ENCODE results near the gene NKAIN1. TPM values are rescaled to one million over a fixed set of nuclear protein-coding genes. Genes with fewer than 3 reads are reported as not detected.

Gene NKAIN1
- total and polyA plus RNA-seq, 5 donors from 2014 or later = not detected

DNA sequence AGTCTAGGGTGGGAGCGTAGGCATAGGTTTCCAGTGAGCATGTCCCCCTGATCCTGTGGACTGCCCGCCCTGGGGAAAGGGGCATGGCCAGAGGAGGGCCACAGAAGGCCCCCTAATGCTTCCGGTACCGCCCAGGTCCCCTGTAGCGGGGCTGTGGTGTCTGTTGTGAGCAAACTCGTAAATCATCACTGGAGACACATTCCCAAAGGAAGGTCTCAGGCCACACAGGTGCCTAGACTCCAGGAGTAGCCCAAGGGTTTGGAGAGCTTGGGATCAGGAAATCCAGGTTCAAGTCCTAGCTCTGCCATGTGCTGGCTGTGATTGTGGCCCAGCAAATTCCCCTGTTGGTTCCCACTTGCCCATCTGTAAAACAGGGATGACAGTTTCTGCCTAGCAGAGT, 20.2 kb downstream of the NKAIN1 start:
- no peak for ATAC-seq (ENCODE audit: low read depth in 2 of 2)
- no peak overlapping the region for H3K27ac ChIP-seq (ENCODE audit: insufficient read depth, low read length, poor library complexity, severe bottlenecking)
- Mint-ChIP-seq H3K36me3 (no peaks in the 10 kb centered on the region), H3K27ac (no peak overlapping the region), H3K27me3 (peaks cover 11% of the 10 kb centered on the region), H3K9me3 (no peaks in the 10 kb centered on the region), H3K4me1 (peaks cover 0 to 5% (median 0%) of the 10 kb centered on the region in 4 donors), H3K4me3 (no peak overlapping the region)
- H3K36me3 ChIP-seq (ENCODE audit: control insufficient read depth, insufficient read depth, low read length) = no peaks in the 10 kb centered on the region
- H3K9me3 ChIP-seq (ENCODE audit: control insufficient read depth in 2 of 2, low read length in 2 of 2) = no peaks in the 10 kb centered on the region
- no peak for DNase-seq
- H3K27me3 ChIP-seq (ENCODE audit: control insufficient read depth, insufficient read depth, low read length) = no peaks in the 10 kb centered on the region
- no peaks in the 10 kb centered on the region for H3K4me1 ChIP-seq (ENCODE audit: control insufficient read depth, insufficient read depth, low read length, poor library complexity, severe bottlenecking)
- H3K4me3 ChIP-seq (ENCODE audit: low read depth, low read length) = no peak overlapping the region

DNA sequence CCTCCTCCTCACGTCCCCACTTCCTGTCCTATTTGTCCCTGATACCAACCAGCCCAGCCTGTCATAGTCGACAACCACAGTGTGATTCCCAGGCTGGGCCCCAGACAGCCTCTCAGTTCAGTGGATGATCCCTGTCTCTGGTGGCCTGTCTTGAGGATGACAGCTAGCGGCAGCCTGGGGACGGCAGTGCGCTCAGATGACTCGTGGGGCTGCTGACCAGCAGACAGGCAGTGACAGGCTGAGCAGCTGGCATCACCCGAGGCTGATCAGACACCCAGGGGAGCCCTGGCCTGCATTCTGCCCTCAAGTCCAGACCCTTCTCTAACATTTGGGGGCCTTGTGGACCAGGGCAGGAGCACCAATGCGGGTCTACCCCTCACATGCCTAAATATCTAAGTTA, 21.0 kb downstream of the NKAIN1 start:
- Mint-ChIP-seq H3K27ac (no peak overlapping the region), H3K4me3 (no peak overlapping the region), H3K9me3 (no peaks in the 10 kb centered on the region), H3K4me1 (peaks cover 0 to under 1% (median 0%) of the 10 kb centered on the region in 4 donors), H3K27me3 (peaks cover 11% of the 10 kb centered on the region), H3K36me3 (no peaks in the 10 kb centered on the region)
- Histone ChIP-seq H3K9me3 (ENCODE audit: control insufficient read depth in 2 of 2, low read length in 2 of 2) (no peaks in the 10 kb centered on the region), H3K36me3 (ENCODE audit: control insufficient read depth, insufficient read depth, low read length) (no peaks in the 10 kb centered on the region), H3K4me1 (ENCODE audit: control insufficient read depth, insufficient read depth, low read length, poor library complexity, severe bottlenecking) (no peaks in the 10 kb centered on the region), H3K27ac (ENCODE audit: insufficient read depth, low read length, poor library complexity, severe bottlenecking) (no peak overlapping the region), H3K4me3 (ENCODE audit: low read depth, low read length) (no peak overlapping the region), H3K27me3 (ENCODE audit: control insufficient read depth, insufficient read depth, low read length) (no peaks in the 10 kb centered on the region)
- ATAC-seq (ENCODE audit: low read depth in 2 of 2) (no peak), DNase-seq (no peak)

DNA sequence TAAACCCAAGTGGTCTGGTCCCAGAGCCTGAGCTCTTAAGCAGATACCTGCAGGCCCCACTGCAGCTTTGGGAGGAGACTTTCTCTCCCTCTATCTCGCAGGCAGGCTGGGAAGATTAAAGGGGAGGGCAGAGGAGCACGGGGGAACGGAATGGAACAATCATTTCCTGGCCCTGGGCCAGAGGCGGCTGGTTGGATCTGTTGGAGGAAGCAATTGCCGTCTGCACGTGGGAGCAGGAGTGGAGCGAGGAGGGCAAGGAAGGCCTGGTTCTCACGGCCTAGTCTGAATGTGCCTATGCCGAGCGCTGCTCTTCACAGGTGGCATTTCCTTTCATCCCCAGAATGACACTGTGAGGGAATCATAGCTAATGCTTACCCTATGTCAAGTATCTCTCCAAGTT, 23.7 kb downstream of the NKAIN1 start:
- DNase-seq (no peak), ATAC-seq (ENCODE audit: low read depth in 2 of 2) (no peak)
- peak overlapping the region in 1 of 3 donors; percentile 74 for H3K27ac Mint-ChIP-seq
- peaks cover 0 to 8% (median 0%) of the 10 kb centered on the region in 7 donors for H3K9me3 Mint-ChIP-seq
- no peaks in the 10 kb centered on the region for H3K4me1 Mint-ChIP-seq
- no peak overlapping the region for H3K4me3 Mint-ChIP-seq
- Histone ChIP-seq H3K27ac (ENCODE audit: insufficient read depth, low read length, poor library complexity, severe bottlenecking) (no peak overlapping the region), H3K4me3 (ENCODE audit: low read depth, low read length) (no peak overlapping the region), H3K9me3 (ENCODE audit: control insufficient read depth in 2 of 2, low read length in 2 of 2) (no peaks in the 10 kb centered on the region), H3K27me3 (ENCODE audit: control insufficient read depth, insufficient read depth, low read length) (no peaks in the 10 kb centered on the region), H3K36me3 (ENCODE audit: control insufficient read depth, insufficient read depth, low read length) (no peaks in the 10 kb centered on the region), H3K4me1 (ENCODE audit: control insufficient read depth, insufficient read depth, low read length, poor library complexity, severe bottlenecking) (no peaks in the 10 kb centered on the region)
- H3K27me3 Mint-ChIP-seq = peaks cover 10% of the 10 kb centered on the region
- peaks cover 3% of the 10 kb centered on the region for H3K36me3 Mint-ChIP-seq

DNA sequence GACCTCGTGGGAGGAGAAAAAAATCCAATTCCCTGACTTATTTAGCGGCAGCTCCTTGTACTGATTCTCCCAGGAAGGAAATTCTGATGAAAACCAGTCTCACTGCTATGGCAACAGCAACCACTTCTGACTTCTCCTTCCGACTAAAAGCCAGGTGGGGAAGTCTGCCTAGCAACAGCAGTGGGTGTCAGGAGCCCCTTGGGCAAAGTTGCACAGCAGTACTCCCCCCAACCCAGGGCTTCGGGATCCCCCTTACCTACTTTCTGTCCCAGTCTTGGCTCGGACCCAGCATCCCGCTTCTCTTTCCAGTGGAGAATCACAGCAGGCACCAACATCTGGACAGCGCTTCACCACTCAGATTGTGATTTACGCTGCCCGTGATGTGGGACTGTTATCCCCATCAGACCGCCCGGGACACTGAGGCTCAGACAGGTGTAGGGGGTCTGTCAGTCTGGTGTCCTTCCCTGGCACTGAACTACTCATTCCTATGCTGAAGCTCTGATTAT, 24.6 kb downstream of the NKAIN1 start:
- no peaks in the 10 kb centered on the region for H3K4me1 Mint-ChIP-seq
- Histone ChIP-seq H3K4me1 (ENCODE audit: control insufficient read depth, insufficient read depth, low read length, poor library complexity, severe bottlenecking) (no peaks in the 10 kb centered on the region), H3K36me3 (ENCODE audit: control insufficient read depth, insufficient read depth, low read length) (no peaks in the 10 kb centered on the region), H3K27me3 (ENCODE audit: control insufficient read depth, insufficient read depth, low read length) (no peaks in the 10 kb centered on the region), H3K27ac (ENCODE audit: insufficient read depth, low read length, poor library complexity, severe bottlenecking) (no peak overlapping the region), H3K9me3 (ENCODE audit: control insufficient read depth in 2 of 2, low read length in 2 of 2) (no peaks in the 10 kb centered on the region), H3K4me3 (ENCODE audit: low read depth, low read length) (no peak overlapping the region)
- DNase-seq (no peak), ATAC-seq (ENCODE audit: low read depth in 2 of 2) (no peak)
- no peak overlapping the region for H3K27ac Mint-ChIP-seq
- H3K4me3 Mint-ChIP-seq = no peak overlapping the region
- H3K9me3 Mint-ChIP-seq = peaks cover 0 to 8% (median 0%) of the 10 kb centered on the region in 7 donors
- H3K27me3 Mint-ChIP-seq = peaks cover 6% of the 10 kb centered on the region
- H3K36me3 Mint-ChIP-seq = peaks cover 3% of the 10 kb centered on the region

DNA sequence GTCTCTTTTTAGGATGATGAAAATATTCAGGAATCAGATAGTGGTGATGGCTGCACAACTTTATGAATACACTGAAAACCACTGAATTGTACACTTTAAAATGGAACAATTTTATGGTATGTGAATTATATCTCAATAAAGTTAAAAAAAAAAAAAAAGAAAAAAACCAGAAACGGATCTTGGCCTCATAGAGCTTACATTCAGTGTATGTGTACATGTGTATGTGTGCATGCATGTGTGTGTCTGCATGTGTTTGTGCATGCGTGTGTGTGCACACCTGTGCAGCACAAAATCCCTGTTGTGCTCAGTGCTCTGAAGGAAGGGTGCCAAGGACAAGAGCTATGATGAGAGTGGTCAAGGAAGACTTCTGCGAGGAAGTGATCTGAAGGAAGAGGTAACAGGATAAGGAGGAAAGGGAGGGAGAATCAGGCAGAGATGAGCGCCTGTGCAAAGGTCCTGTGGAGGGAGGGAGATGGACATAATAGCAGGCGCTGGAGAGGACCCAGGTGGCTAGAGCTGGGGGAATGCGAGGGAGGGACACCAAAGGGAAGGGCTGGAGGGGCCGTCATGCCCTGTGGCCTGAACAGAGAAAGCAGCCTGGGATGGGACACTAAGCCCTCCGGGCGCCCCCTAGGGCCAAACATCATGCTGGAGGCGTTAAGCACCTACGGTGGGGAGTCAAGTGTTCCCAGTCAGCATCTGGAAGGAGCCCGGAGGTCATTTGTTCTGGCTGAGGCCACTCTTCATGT, 25.2 kb downstream of the NKAIN1 start:
- ATAC-seq (ENCODE audit: low read depth in 2 of 2) = no peak
- Mint-ChIP-seq H3K9me3 (peaks cover 0 to 8% (median 0%) of the 10 kb centered on the region in 7 donors), H3K36me3 (peaks cover 3% of the 10 kb centered on the region), H3K27ac (peak overlapping the region in 1 of 3 donors; percentile 0), H3K27me3 (peaks cover 6% of the 10 kb centered on the region), H3K4me3 (no peak overlapping the region), H3K4me1 (no peaks in the 10 kb centered on the region)
- H3K4me3 ChIP-seq (ENCODE audit: low read depth, low read length) = no peak overlapping the region
- no peak overlapping the region for H3K27ac ChIP-seq (ENCODE audit: insufficient read depth, low read length, poor library complexity, severe bottlenecking)
- no peaks in the 10 kb centered on the region for H3K9me3 ChIP-seq (ENCODE audit: control insufficient read depth in 2 of 2, low read length in 2 of 2)
- H3K27me3 ChIP-seq (ENCODE audit: control insufficient read depth, insufficient read depth, low read length) = no peaks in the 10 kb centered on the region
- H3K4me1 ChIP-seq (ENCODE audit: control insufficient read depth, insufficient read depth, low read length, poor library complexity, severe bottlenecking) = no peaks in the 10 kb centered on the region
- H3K36me3 ChIP-seq (ENCODE audit: control insufficient read depth, insufficient read depth, low read length) = no peaks in the 10 kb centered on the region
- no peak for DNase-seq

DNA sequence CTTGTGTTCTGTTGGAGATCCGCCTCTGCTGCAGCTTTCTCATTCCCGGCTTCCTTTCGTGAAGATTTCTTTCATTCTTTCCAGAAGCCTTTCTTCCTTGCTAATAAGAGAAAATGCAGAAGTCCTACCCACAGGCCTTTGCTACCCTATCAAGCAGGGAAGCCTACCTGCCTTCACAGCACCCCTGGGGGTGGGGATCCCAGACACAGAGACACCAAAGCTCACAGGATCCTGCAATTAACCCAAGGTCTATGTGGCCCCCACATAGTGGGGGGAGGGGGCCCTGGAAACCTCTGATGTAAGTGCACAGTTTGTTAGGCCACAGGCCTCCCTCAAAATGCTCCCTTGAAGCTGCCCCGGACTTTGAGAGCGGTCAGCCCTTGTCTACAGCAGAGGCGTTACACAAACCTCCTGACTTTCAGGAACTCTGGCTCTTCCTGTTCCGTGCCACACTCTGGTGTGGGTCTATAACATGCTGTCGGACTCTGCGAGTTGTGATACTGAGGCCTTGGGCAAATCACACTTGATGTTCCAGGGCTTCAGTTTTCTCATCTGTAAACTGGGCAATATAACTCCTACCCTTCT, 31.2 kb downstream of the NKAIN1 start:
- Mint-ChIP-seq H3K27ac (no peak overlapping the region), H3K27me3 (peaks cover 5% of the 10 kb centered on the region), H3K9me3 (peaks cover 0 to 8% (median 0%) of the 10 kb centered on the region in 7 donors), H3K36me3 (peaks cover 3% of the 10 kb centered on the region), H3K4me3 (no peak overlapping the region), H3K4me1 (no peaks in the 10 kb centered on the region)
- Histone ChIP-seq H3K27me3 (ENCODE audit: control insufficient read depth, insufficient read depth, low read length) (peaks cover 2% of the 10 kb centered on the region), H3K36me3 (ENCODE audit: control insufficient read depth, insufficient read depth, low read length) (no peaks in the 10 kb centered on the region), H3K4me3 (ENCODE audit: low read depth, low read length) (no peak overlapping the region), H3K4me1 (ENCODE audit: control insufficient read depth, insufficient read depth, low read length, poor library complexity, severe bottlenecking) (no peaks in the 10 kb centered on the region), H3K9me3 (ENCODE audit: control insufficient read depth in 2 of 2, low read length in 2 of 2) (no peaks in the 10 kb centered on the region), H3K27ac (ENCODE audit: insufficient read depth, low read length, poor library complexity, severe bottlenecking) (no peak overlapping the region)
- no peak for DNase-seq
- ATAC-seq (ENCODE audit: low read depth in 2 of 2) = no peak

DNA sequence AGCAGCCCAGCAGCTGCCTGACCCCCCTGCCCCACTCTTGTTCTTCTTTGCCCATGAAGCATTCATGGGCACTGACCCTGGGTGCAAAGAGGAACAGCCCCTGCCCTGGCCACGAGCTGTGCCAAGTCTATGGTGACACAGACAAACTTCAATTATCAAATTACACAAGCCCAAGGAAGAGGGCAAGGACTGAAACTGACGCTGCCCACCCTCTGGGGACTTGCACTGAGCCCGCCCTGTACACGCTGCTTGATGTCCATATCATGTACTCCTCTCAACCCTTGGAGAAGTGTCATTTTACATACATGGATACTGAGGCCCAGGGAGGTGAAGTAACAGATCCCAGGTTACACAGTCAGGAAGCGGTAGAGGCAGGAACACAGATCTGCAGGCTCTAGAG, 32.1 kb downstream of the NKAIN1 start:
- Mint-ChIP-seq H3K4me3 (no peak overlapping the region), H3K4me1 (no peaks in the 10 kb centered on the region), H3K27ac (peak overlapping the region in 1 of 3 donors; percentile 38), H3K27me3 (peaks cover 5% of the 10 kb centered on the region), H3K9me3 (peaks cover 0 to 8% (median 0%) of the 10 kb centered on the region in 7 donors), H3K36me3 (no peaks in the 10 kb centered on the region)
- H3K4me3 ChIP-seq (ENCODE audit: low read depth, low read length) = no peak overlapping the region
- no peak overlapping the region for H3K27ac ChIP-seq (ENCODE audit: insufficient read depth, low read length, poor library complexity, severe bottlenecking)
- no peak for DNase-seq
- H3K9me3 ChIP-seq (ENCODE audit: control insufficient read depth in 2 of 2, low read length in 2 of 2) = no peaks in the 10 kb centered on the region
- H3K4me1 ChIP-seq (ENCODE audit: control insufficient read depth, insufficient read depth, low read length, poor library complexity, severe bottlenecking) = no peaks in the 10 kb centered on the region
- H3K27me3 ChIP-seq (ENCODE audit: control insufficient read depth, insufficient read depth, low read length) = peaks cover 2% of the 10 kb centered on the region
- ATAC-seq (ENCODE audit: low read depth in 2 of 2) = no peak
- no peaks in the 10 kb centered on the region for H3K36me3 ChIP-seq (ENCODE audit: control insufficient read depth, insufficient read depth, low read length)

Measured in CD4-positive, CD25-positive, alpha-beta regulatory T cell (primary cell).